Measurements from ENCODE around the gene ACAN.

Gene ACAN

DNA sequence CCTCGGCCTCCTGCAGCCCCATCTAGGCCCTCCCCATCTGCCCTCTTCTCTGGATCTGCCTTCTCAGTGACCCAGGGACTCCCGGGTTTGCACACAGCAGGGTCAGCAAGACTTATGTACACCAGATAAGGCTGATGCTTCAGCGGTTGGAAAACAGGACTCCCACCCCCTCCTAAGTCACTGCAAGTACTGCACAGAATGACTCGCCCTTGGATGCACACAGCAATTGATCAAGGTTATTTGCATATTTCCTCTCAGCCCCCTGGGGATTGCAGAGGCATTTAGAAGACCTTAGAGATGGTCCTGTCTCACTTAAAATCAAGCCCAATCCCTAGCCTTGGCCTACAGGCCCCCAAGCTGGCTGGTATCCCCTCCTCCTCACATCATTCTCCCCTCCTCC is 8.9 kb downstream of the ACAN start:
- Histone ChIP-seq H3K27ac (replicated peaks) (no peak overlapping the region), H3K27me3 (ENCODE audit: insufficient read depth, poor library complexity, severe bottlenecking) (peaks cover 3% of the 10 kb centered on the region), H3K4me3 (replicated peaks; ENCODE audit: insufficient read depth, low read length) (no peak overlapping the region)
- TF ChIP-seq, protein P1, sequence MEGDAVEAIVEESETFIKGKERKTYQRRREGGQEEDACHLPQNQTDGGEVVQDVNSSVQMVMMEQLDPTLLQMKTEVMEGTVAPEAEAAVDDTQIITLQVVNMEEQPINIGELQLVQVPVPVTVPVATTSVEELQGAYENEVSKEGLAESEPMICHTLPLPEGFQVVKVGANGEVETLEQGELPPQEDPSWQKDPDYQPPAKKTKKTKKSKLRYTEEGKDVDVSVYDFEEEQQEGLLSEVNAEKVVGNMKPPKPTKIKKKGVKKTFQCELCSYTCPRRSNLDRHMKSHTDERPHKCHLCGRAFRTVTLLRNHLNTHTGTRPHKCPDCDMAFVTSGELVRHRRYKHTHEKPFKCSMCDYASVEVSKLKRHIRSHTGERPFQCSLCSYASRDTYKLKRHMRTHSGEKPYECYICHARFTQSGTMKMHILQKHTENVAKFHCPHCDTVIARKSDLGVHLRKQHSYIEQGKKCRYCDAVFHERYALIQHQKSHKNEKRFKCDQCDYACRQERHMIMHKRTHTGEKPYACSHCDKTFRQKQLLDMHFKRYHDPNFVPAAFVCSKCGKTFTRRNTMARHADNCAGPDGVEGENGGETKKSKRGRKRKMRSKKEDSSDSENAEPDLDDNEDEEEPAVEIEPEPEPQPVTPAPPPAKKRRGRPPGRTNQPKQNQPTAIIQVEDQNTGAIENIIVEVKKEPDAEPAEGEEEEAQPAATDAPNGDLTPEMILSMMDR (IDR thresholded peaks at IDR 0.05; ENCODE audit: insufficient read depth, low read length), result no peak
- TF ChIP-seq, protein P2, sequence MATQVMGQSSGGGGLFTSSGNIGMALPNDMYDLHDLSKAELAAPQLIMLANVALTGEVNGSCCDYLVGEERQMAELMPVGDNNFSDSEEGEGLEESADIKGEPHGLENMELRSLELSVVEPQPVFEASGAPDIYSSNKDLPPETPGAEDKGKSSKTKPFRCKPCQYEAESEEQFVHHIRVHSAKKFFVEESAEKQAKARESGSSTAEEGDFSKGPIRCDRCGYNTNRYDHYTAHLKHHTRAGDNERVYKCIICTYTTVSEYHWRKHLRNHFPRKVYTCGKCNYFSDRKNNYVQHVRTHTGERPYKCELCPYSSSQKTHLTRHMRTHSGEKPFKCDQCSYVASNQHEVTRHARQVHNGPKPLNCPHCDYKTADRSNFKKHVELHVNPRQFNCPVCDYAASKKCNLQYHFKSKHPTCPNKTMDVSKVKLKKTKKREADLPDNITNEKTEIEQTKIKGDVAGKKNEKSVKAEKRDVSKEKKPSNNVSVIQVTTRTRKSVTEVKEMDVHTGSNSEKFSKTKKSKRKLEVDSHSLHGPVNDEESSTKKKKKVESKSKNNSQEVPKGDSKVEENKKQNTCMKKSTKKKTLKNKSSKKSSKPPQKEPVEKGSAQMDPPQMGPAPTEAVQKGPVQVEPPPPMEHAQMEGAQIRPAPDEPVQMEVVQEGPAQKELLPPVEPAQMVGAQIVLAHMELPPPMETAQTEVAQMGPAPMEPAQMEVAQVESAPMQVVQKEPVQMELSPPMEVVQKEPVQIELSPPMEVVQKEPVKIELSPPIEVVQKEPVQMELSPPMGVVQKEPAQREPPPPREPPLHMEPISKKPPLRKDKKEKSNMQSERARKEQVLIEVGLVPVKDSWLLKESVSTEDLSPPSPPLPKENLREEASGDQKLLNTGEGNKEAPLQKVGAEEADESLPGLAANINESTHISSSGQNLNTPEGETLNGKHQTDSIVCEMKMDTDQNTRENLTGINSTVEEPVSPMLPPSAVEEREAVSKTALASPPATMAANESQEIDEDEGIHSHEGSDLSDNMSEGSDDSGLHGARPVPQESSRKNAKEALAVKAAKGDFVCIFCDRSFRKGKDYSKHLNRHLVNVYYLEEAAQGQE (IDR thresholded peaks at IDR 0.05; ENCODE audit: insufficient replicate concordance, low read depth), result no peak
- TF ChIP-seq GABPA (IDR thresholded peaks at IDR 0.05; ENCODE audit: low read depth) (no peak), SPI1 (IDR thresholded peaks at IDR 0.05; ENCODE audit: borderline replicate concordance, low read depth) (no peak), POLR2AphosphoS5 (IDR thresholded peaks at IDR 0.05; ENCODE audit: low read depth) (no peak)
- DNase-seq (ENCODE audit: low read depth in 1 of 2, low spot score in 1 of 2), result no peak

DNA sequence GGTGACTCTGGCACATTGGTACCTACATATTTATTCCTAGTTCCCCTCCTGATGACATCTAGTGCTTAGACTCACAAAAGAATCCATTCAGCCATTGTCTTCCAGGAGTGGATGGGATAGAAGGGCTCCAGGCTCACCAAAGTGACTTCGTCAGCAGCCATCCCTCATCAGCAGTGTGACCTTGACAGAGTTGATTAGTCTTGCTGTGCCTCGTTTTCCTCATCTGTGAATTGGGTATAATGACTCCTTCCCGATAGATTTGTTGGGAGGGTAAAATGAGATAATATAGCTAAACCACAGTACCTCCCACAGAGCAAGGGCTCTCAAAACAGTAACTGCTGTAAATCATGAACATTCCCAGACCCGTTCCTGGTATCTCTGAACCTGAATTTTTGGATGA is 10.7 kb downstream of the ACAN start:
- Histone ChIP-seq H3K4me3 (replicated peaks; ENCODE audit: insufficient read depth, low read length) (no peak overlapping the region), H3K27ac (replicated peaks) (no peak overlapping the region), H3K27me3 (ENCODE audit: insufficient read depth, poor library complexity, severe bottlenecking) (peaks cover 3% of the 10 kb centered on the region)
- TF ChIP-seq, protein P1 (IDR thresholded peaks at IDR 0.05; ENCODE audit: insufficient read depth, low read length), result no peak
- TF ChIP-seq, protein P2 (IDR thresholded peaks at IDR 0.05; ENCODE audit: insufficient replicate concordance, low read depth), result no peak
- TF ChIP-seq SPI1 (IDR thresholded peaks at IDR 0.05; ENCODE audit: borderline replicate concordance, low read depth) (no peak), POLR2AphosphoS5 (IDR thresholded peaks at IDR 0.05; ENCODE audit: low read depth) (no peak), GABPA (IDR thresholded peaks at IDR 0.05; ENCODE audit: low read depth) (no peak)
- DNase-seq (ENCODE audit: low read depth in 1 of 2, low spot score in 1 of 2), result no peak

DNA sequence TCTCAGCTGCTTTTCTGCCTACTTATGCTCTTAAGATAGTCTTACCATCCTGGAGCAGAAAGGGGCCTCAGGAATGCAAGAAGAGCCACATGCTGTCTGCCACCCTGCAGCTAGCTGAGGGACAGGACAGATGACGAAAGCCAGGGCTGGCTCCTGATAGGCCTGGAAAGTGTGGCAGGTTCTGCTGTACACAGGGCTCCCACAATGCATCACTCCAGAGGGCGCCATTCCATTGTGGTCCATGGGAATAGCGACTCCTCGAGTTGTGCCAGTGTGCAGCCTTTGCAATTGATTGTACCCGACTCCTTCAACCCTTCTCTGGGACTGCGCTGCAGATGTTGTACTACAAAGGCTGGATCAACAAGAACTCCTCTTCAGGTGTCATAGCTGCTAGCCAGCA is 11.2 kb downstream of the ACAN start:
- Histone ChIP-seq H3K27me3 (ENCODE audit: insufficient read depth, poor library complexity, severe bottlenecking) (peaks cover 3% of the 10 kb centered on the region), H3K4me3 (replicated peaks; ENCODE audit: insufficient read depth, low read length) (no peak overlapping the region), H3K27ac (replicated peaks) (no peak overlapping the region)
- no peak for TF ChIP-seq POLR2AphosphoS5 (IDR thresholded peaks at IDR 0.05; ENCODE audit: low read depth)
- no peak for TF ChIP-seq SPI1 (IDR thresholded peaks at IDR 0.05; ENCODE audit: borderline replicate concordance, low read depth)
- TF ChIP-seq, protein P2 (IDR thresholded peaks at IDR 0.05; ENCODE audit: insufficient replicate concordance, low read depth), result no peak
- TF ChIP-seq, protein P1 (IDR thresholded peaks at IDR 0.05; ENCODE audit: insufficient read depth, low read length), result no peak
- no peak for TF ChIP-seq GABPA (IDR thresholded peaks at IDR 0.05; ENCODE audit: low read depth)
- no peak for DNase-seq (ENCODE audit: low read depth in 1 of 2, low spot score in 1 of 2)
